K562 (cell line): ENCODE data around the gene SNUPN. TPM values are rescaled to one million over a fixed set of nuclear protein-coding genes. Genes with fewer than 3 reads are reported as not detected.

Experiments used
- ATAC-seq: fragments of 200-7000 bp; cut with Tn5 transposase; 3 replicates; pipeline ENCODE4 v1.9.1; 2020; ENCODE audit warnings: moderate library complexity
- BruUV-seq: library from RNA; stranded (reverse); fragments of 400-500 nt; replicated peaks from 2 replicates; lab custom pipeline; 2021; lab: Mats Ljungman, UMichigan
- CTCF ChIA-PET: fragments of 300-600 bp; formaldehyde crosslinking; extraction: SDS; loops from one replicate; lab custom pipeline; 2021; ENCODE audit warnings: low intra/inter-chr PET ratio; lab: Yijun Ruan, JAX
- POLR2A ChIA-PET: fragments of 300-600, 350-650 bp; sonication (Branson Sonifier 250); formaldehyde crosslinking; extraction: SDS; loops from one replicate; lab custom pipeline; 2021; ENCODE audit warnings: antibody characterized with exemption, inconsistent platforms; lab: Yijun Ruan, JAX
- DNase-seq, 4 experiments: peaks; one replicate each; pipeline versions ENCODE4 v3.0.0 to v3.0.0-alpha.2; 2011 to 2018; ENCODE audit warnings: low spot score in 3 of 4, mixed read lengths in 3 of 4; ENCODE audit errors: extremely low read depth in 1 of 4
- FAIRE-seq: peaks from 2 replicates; lab custom pipeline; 2011; peaks lifted over from hg19 to GRCh38; lab: Jason Lieb, UNC
- H2AFZ ChIP-seq: 2 replicates; pipeline ENCODE4 v1.6.0; 2011; ENCODE audit warnings: low read depth, low read length, control low read depth, inconsistent platforms
- H3K27ac ChIP-seq: fragments of 200-600 bp; 3 replicates; pipeline ENCODE4 v1.8.0; 2011; ENCODE audit warnings: low read depth, mild to moderate bottlenecking, control low read depth, inconsistent platforms, low read length, moderate library complexity, mixed read lengths; ENCODE audit errors: extremely low read depth
- H3K27me3 ChIP-seq, 2 experiments: fragments of 300-600 bp in 1 of 2; 2 replicates in 1 of 2; 3 replicates in 1 of 2; pipeline versions ENCODE4 v1.6.0 to v1.8.0; 2011; ENCODE audit warnings: inconsistent platforms in 2 of 2, low read length in 2 of 2, mild to moderate bottlenecking in 1 of 2, mixed read lengths in 1 of 2, moderate library complexity in 1 of 2; ENCODE audit not compliant: control insufficient read depth in 2 of 2, insufficient read depth in 2 of 2
- H3K36me3 ChIP-seq: fragments of 300-600 bp; 3 replicates; pipeline ENCODE4 v1.8.0; 2011; ENCODE audit warnings: mild to moderate bottlenecking, low read length, inconsistent platforms; ENCODE audit not compliant: control insufficient read depth, insufficient read depth
- H3K4me1 ChIP-seq, 2 experiments: fragments of 200-600 bp in 1 of 2; replicated peaks in 1 of 2; 2 replicates in 1 of 2; 3 replicates in 1 of 2; pipeline versions ENCODE4 v1.5.1 to v1.8.0; 2011; ENCODE audit warnings: inconsistent platforms in 2 of 2, low read length in 2 of 2, mild to moderate bottlenecking in 1 of 2, mixed read lengths in 1 of 2, moderate library complexity in 1 of 2; ENCODE audit not compliant: control insufficient read depth in 2 of 2, insufficient read depth in 2 of 2
- H3K4me2 ChIP-seq: 2 replicates; pipeline ENCODE4 v1.6.1; 2011; ENCODE audit warnings: low read length, control low read depth, inconsistent platforms, mixed read lengths; ENCODE audit not compliant: insufficient read depth
- H3K4me3 ChIP-seq: fragments of 200-600 bp; sonication (generic), shearing (Covaris generic); 2 replicates; pipeline ENCODE4 v1.5.1; 2016; ENCODE audit warnings: control low read depth, inconsistent platforms
- H3K79me2 ChIP-seq: fragments of 200-600 bp; 3 replicates; pipeline ENCODE4 v1.8.0; 2011; ENCODE audit warnings: low read length, inconsistent platforms; ENCODE audit not compliant: control insufficient read depth, insufficient read depth
- H3K9ac ChIP-seq, 2 experiments: 2 replicates each; pipeline versions ENCODE4 v1.6.0 to v1.6.1; 2011; ENCODE audit warnings: low read depth in 2 of 2, low read length in 2 of 2, control low read depth in 1 of 2, inconsistent platforms in 1 of 2, mild to moderate bottlenecking in 1 of 2, mixed read lengths in 1 of 2; ENCODE audit not compliant: insufficient read depth in 1 of 2
- H3K9me1 ChIP-seq: one replicate; pipeline ENCODE4 v1.6.0; 2011; ENCODE audit warnings: inconsistent platforms, mild to moderate bottlenecking, low read length, moderate library complexity; ENCODE audit not compliant: control insufficient read depth, insufficient read depth
- H3K9me3 ChIP-seq: replicated peaks from 2 replicates; pipeline ENCODE4 v1.5.1; 2011; ENCODE audit warnings: low read depth, low read length, inconsistent platforms; ENCODE audit not compliant: control insufficient read depth, insufficient read depth
- H4K20me1 ChIP-seq: replicated peaks from 2 replicates; pipeline ENCODE4 v1.6.1; 2011; ENCODE audit warnings: low read length, inconsistent platforms, mixed read lengths; ENCODE audit not compliant: control insufficient read depth, insufficient read depth
- CEBPG ChIP-seq, 3 experiments: fragments of 200-800 bp in 1 of 3; sonication (Bioruptor generic) in 1 of 3; sonication (generic) in 1 of 3; formaldehyde crosslinking in 1 of 3; IDR thresholded peaks in 2 of 3; conservative IDR thresholded peaks in 1 of 3; 2 replicates each; pipeline versions ENCODE4 v1.6.1 to v1.8.0; 2016 to 2022; ENCODE audit warnings: missing compliant biosample characterization in 2 of 3, missing genetic modification characterization in 2 of 3, mild to moderate bottlenecking in 1 of 3, missing genetic modification reagents in 1 of 3
- COPS2 ChIP-seq: fragments of 450-650 bp; conservative IDR thresholded peaks from 2 replicates; pipeline ENCODE4 v1.6.1; 2016; ENCODE audit warnings: mild to moderate bottlenecking, moderate library complexity
- MCM3 ChIP-seq: fragments of 450-650 bp; IDR thresholded peaks from 2 replicates; pipeline ENCODE4 v1.6.1; 2016
- PHB2 ChIP-seq: fragments of 450-650 bp; IDR thresholded peaks from 2 replicates; pipeline ENCODE4 v1.6.1; 2017; ENCODE audit warnings: low read depth
- ZNF217 ChIP-seq: sonication (generic); formaldehyde crosslinking; IDR thresholded peaks from 2 replicates; pipeline ENCODE4 v1.8.0; 2022; ENCODE audit warnings: mild to moderate bottlenecking, missing genetic modification reagents
- WGBS: fragments of 100-300 bp; shearing (Covaris generic); methylation state at CpG from one replicate; pipeline ENCODE4 v1.1.6; 2016; ENCODE audit warnings: low coverage, mixed read lengths; ENCODE audit not compliant: insufficient coverage; ENCODE audit errors: missing lambda C conversion rate; 5-methylcytosine and 5-hydroxymethylcytosine counted together
- in situ Hi-C: fragments of 300-500 bp; cut with MboI; formaldehyde crosslinking; loops from 4 replicates; pipeline ENCODE4 v1.15.0; 2018; ENCODE audit warnings: inconsistent platforms, mixed read lengths
- intact Hi-C: fragments of 100-400 bp; cut with micrococcal nuclease; formaldehyde crosslinking; loops from 2 replicates; pipeline ENCODE4 v1.14.2; 2022
- polyA plus RNA-seq, 8 experiments: library from polyadenylated mRNA; depleted of rRNA in 4 of 8; stranded (reverse) in 5 of 8; unstranded in 3 of 8; fragments of >200 nt; fragmentation: Nextera tagmentation in 2 of 8; fragmentation: Illumina TruSeq in 1 of 8; extraction: Ambion mirVana in 2 of 8; extraction: Trizol in 1 of 8; gene quantifications; 2 replicates each; pipeline versions ENCODE4 v1.2.1 to v1.2.3, GENCODE V29; 2011 to 2014; ENCODE audit warnings: inconsistent platforms in 1 of 8, missing spikeins in 1 of 8
- total RNA-seq, 7 experiments: library from RNA; depleted of rRNA in 6 of 7; stranded (reverse); fragments of >200 nt in 6 of 7; fragmentation: Illumina TruSeq in 2 of 7; extraction: Trizol in 2 of 7; gene quantifications; 2 replicates each; pipeline versions ENCODE4 v1.2.1 to v1.2.3, GENCODE V29; 2011 to 2021; ENCODE audit warnings: low replicate concordance in 1 of 7

SNUPN gene
- total and polyA plus RNA-seq, 9 of the 15 experiments (the other 6 are each of a cell fraction or from before 2014, with no cell fraction given), result 32.2 to 78.3 (median 40.0) TPM

- H3K9me3 ChIP-seq, result no peaks in the 10 kb centered on the region
- in situ Hi-C loops, result no loop called here
- ATAC-seq (no peak), DNase-seq (no peak), FAIRE-seq (no peak)
- no peak overlapping the region for H2AFZ ChIP-seq
- no peaks in the 10 kb centered on the region for H3K27me3 ChIP-seq
- no peaks in the 10 kb centered on the region for H4K20me1 ChIP-seq
- TF ChIP-seq COPS2 (no peak), PHB2 (no peak), ZNF217 (CRISPR knock-in tag) (no peak)
- no peak overlapping the region for H3K4me2 ChIP-seq
- H3K79me2 ChIP-seq, result peaks cover 13% of the 10 kb centered on the region
- CTCF ChIA-PET, result no interaction called here
- intact Hi-C loops, result no loop called here
- H3K9ac ChIP-seq, result no peak overlapping the region
- H3K27ac ChIP-seq, result no peak overlapping the region
- no TSS peak for BruUV-seq
- H3K4me1 ChIP-seq, result peaks cover 0 to 12% of the 10 kb centered on the region in 2 experiments; a peak in 3 of 5 replicates
- H3K36me3 ChIP-seq, result peaks cover 45% of the 10 kb centered on the region
- H3K9me1 ChIP-seq, result no peaks in the 10 kb centered on the region
- 88% methylated on average over 7 of the region's 7 CpGs for WGBS
- H3K4me3 ChIP-seq, result no peak overlapping the region
- POLR2A ChIA-PET, result interaction anchor here (0.6 to 0.9 kb wide), 2 partner anchors 19 to 858 kb away, joined by 3 read pairs; no protein-coding TSS in a partner anchor
Measured at GRCh38 chr15:75620841-75621391, 4.6 kb downstream of the SNUPN start.

GRCh38 chr15:75620058-75620820 lies 5.3 kb downstream of the SNUPN start:
- Histone ChIP-seq H2AFZ (no peak overlapping the region), H3K9me3 (no peaks in the 10 kb centered on the region), H3K79me2 (peaks cover 11% of the 10 kb centered on the region), H3K27me3 (no peaks in the 10 kb centered on the region), H3K9me1 (no peaks in the 10 kb centered on the region), H3K4me3 (no peak overlapping the region), H3K4me1 (peaks cover 0 to 9% of the 10 kb centered on the region in 2 experiments; a peak in 3 of 5 replicates), H3K27ac (no peak overlapping the region), H3K36me3 (peaks cover 49% of the 10 kb centered on the region), H3K4me2 (no peak overlapping the region), H4K20me1 (no peaks in the 10 kb centered on the region), H3K9ac (no peak overlapping the region)
- no peak for DNase-seq
- intact Hi-C loops (no loop called here), in situ Hi-C loops (no loop called here)
- WGBS, result 85% methylated on average over 4 of the region's 4 CpGs
- no peak for FAIRE-seq
- BruUV-seq, result no TSS peak
- CTCF ChIA-PET, result no interaction called here
- TF ChIP-seq MCM3, result no peak
- peak; percentile 32; the same call in 1 of the 2 replicates for TF ChIP-seq CEBPG (CRISPR knock-in tag; IDR thresholded peaks at IDR 0.05)
- TF ChIP-seq CEBPG (tag; conservative IDR thresholded peaks at IDR 0.05 in 1 of 2, IDR thresholded peaks at IDR 0.05 in 1 of 2), result no peak
- POLR2A ChIA-PET, result interaction anchor here (0.6 to 0.9 kb wide), 2 partner anchors 19 to 858 kb away, joined by 3 read pairs; no protein-coding TSS in a partner anchor
- ATAC-seq, result no peak
